ENCODE measurements around the gene KCNG2.

- no peak for TF ChIP-seq POLR2A (IDR thresholded peaks at IDR 0.05)
- no peak for TF ChIP-seq CTCF (IDR thresholded peaks at IDR 0.05)
- no peak for TF ChIP-seq EP300 (IDR thresholded peaks at IDR 0.05)
Measured at GRCh38 chr18:79943608-79944125, 145.9 kb downstream of the KCNG2 start.

Data from tibial nerve (tissue), 4 donors.